NCI-H2171 (cell line): Measurements from ENCODE around the gene AUH.

Experiments used
- DNase-seq: peaks from one replicate; lab custom pipeline; 2025; lab: John Stamatoyannopoulos, UW

Gene AUH

DNA sequence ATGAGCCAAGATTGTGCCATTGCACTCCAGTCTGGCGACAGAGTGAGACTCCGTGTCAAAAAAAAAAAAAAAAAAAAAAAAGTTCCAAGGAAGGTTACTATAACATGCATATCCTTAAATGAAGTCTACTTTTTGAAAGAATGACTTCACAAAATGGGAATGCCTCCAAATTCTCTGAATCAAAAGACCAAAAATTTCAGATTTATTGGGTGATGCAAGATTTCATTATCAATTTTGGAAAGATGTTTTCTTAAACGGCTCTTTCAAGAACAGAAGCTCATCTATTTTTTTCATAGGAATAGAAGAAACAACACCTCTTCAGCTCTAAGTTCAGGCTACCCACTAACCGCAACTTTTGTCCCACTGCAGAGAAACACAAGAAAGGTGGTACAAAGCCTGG lies 69.9 kb downstream of the AUH start:
- DNase-seq: no peak

GRCh38 chr9:91289244-91289643 lies 72.5 kb downstream of the AUH start:
- no peak for DNase-seq

DNA sequence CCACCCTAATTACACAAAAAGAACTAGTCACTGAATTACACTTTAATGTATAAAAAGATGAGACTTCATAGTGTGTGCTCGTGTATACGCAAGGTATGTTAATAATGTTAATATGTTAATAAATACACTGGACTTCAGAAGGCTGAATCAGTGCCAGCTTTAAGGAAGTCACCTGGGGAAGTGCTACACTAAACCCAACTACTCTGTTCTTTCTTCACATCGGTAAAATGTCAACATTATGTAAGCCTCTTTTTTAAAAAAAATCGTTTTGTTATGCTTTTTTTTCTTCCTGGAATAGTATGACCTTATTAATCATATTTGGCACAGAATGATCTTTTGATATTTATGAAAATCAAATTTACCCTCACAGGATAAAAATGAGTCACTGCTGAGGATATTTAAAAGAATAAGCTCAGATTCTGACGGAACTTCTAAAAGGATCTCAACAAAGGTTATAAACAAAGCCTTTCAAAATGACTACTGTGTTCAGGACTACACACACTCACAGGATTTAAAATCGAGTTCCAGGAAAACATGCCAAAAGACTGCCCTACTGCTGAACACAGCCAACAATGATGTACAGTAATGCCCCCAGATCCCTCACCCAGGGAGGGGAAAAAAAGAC lies 75.9 kb downstream of the AUH start:
- DNase-seq: no peak

DNA sequence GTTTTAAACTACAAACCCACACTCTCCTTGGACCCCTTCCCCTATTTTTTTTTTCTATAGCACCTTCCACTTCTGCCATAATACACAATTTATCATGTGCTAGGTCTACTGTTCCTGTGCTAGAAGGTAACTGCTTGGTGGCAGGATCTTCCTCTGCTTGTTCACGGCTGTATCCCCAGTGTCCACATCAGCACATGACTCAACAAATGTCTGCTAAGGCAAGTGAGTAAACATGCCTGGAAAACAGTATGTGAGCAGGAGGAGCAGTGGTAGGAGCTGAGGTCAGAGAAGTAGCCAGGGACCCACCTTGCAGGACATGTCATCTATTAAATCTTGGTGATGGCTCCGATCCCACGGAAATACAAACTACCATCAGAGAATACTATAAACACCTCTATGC lies 79.4 kb downstream of the AUH start:
- DNase-seq: no peak

DNA sequence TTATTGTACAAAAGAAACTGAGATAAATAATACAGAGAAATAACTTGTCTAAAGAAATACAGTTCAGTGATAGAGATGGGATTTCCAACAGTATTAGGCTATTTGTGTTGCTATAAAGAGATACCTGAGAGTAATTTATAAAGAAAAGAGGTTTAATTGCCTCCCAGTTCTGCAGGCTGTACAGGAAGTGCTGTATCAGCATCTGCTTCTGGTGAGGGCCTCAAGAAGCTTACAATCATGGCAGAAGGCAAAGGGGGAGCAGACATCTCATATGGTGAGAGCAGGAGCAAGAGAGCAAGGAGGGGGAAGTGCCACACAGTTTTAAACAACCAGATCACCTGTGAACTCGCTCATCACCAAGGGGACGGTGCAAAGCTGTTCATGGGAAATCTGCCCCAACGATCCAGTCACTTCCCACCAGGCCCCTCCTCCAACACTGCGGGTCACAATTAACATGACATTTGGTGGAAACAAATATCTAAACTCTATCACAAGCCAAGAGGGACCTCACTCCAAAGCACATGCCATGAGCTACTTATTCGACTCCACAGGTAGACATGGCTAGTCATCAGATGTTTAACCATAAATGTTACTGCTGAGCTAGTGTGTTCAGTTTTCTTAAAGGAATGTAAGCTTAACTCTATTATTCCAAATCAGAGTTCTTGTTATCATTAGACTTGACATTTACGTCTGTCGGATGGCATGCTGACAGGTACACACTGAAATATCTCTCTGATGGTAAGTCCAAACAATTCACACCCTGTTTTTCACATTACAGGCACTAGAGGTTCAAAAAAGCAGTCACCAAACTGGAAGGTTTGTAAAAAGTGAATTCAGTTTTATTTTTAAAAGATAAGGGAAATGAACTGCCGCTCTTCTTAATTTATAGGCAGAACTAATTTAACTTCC lies 82.2 kb downstream of the AUH start:
- DNase-seq: no peak

- DNase-seq: no peak
Observed at GRCh38 chr9:91276513-91276912, 85.2 kb downstream of the AUH start.

- no peak for DNase-seq
Observed at GRCh38 chr9:91275655-91276054, 86.1 kb downstream of the AUH start.

DNA sequence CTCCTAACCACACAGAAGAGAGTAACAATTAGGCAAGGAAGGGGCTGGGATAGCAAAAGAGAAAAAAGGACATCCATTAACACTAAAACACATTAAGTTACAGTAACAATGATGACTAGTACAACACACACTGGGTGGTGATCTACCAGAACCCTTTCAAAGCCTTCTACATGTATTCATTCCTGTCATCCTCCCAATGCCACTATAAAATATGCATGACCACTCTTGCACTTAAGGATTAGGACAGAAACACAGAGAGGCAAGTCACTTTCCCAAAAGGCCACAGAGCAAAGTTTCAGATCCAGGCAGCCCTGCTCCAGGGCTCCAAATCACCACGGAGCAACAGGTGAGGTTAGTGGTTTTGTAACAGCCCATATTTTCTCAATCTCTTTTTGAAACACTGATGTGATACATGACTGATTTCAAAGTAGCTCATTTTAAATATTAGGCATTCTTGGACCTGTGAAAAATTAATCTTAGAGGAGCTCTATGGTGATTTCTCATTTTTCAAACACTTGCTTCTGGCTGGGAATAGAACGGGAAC lies 86.7 kb downstream of the AUH start:
- DNase-seq: no peak

DNA sequence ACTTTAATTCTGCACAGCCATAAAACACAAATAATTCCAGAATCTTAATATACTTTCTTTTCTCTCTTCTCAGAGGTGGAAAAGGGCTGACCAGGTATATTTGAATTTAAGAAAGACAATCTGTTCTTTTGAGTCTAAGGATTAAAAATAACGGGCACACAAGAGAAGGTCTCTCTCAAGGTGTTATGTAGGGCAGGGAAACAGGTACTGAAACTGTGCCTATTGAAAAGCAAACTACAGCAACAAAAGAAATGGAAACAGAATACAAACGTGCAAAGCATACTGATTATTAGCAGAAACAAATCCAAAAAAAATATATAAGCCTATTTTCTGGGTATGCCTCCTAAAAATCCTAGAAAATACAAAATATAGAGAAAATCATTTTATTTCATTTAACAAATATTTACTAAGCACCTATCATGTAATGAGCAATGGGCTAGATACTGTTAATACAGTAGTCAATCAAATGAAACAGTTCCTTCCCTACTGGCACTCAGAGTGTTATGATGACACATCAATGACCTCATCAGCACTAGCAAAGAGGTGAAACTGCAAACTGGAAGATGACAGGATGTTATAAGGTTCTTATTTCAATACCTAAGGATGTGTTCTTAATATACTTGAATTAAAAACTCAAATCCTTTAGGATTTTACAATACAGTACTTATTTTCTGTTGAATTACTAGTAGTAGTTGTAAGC lies 87.7 kb downstream of the AUH start:
- DNase-seq: no peak

DNA sequence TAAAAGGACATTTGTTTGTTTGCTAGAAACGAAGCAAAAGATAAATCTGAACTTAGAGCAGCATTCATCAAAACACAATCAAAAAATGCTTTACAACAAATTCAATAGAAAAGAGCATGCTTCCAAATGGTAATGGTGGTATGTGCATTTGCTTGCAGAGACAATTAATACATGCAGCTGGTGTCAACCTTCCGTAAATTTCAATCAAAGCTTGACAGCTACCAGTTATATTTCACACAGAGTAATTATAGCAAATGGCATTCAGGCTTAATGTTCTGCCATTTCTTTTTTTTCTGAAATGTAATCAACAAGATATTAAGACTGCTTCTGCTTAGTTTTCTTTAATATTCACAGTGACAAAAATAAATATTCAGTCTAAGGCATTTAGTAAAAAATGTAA lies 90.6 kb downstream of the AUH start:
- no peak for DNase-seq

DNA sequence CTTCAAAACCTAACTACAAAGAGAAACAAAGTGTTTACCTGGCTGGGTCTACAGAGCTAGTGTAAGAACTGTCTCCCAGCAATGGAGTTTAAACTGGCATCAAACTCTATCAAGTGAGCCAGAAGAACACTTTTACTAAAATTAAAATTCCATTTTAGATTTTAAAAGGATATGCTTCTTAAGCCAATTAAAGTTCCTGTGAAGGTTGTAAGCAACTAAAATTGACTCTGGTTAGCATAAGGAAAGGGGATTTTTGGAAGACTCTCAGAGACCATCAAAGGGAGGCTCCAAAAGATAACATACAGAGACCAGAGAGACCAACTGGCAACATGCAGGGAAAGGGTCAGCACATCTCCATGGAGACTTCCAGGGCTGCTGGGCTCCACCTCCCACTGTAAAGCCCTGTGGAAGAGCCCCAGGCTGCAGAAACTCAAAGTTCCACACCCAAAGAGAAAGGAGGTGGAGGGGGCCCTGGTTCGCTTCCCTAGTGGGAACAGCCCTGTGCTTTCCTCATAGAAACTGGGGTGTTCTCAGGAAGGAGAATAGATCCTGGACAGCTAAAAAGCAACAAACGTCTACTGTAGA lies 91.7 kb downstream of the AUH start:
- DNase-seq: no peak

GRCh38 chr9:91266448-91266847 lies 95.3 kb downstream of the AUH start:
- DNase-seq: no peak

DNA sequence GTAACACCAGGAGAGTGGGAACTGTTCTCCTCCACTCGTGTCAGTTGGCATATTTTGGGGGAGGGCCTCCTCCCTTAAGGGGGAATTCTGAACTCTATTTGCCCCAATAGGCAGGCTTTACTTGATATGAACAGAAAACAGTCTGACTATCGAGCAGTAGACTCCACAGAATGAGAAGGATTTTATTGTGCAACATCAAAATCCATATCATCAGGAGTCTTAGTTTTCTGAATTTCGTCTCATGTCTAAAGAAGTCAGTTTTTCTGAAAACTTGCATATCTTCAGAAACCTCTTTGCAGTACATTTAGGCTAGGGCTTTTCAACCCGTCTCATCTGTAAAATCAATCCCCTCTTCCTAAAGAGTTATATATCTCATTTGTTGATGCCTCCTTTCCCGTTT lies 96.2 kb downstream of the AUH start:
- DNase-seq: no peak

DNA sequence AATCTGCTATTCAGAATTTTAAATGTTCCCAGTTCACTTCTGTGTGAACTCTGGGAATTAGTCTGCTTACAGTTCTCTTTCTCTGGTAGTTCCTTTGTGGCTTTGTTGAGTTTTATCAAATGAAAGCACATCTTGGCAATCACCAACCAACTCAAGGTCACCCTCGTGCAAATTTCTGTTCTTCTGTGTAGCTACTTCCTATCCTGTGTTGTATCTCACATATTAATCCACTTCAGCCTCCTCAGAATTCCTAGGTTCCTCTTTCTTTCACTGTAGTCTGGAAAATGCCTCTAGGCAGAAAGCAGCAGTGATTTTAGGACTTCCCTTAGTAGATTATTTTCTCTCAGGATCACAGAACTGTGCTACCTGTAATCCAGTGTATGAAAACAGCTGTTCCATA lies 100.3 kb downstream of the AUH start:
- DNase-seq: no peak

DNA sequence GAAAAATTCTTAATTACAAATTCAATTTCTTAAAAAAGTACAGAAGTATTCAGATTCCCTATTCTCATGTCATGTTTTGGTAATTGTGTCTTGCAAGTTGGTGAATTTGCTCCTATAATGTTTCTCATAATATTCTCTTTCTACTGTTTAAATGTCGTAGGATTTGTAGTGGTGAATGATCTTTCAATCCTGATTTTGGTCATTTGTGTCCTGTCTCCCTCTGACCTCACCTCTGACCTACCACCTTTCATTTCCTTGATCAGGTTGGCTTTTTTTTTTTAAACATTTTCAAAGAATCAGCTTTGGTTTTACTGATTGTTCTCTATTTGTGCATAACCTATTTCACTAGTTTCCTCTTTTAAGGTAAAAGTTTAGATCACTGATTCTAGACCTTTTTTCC lies 102.6 kb downstream of the AUH start:
- DNase-seq: no peak

DNA sequence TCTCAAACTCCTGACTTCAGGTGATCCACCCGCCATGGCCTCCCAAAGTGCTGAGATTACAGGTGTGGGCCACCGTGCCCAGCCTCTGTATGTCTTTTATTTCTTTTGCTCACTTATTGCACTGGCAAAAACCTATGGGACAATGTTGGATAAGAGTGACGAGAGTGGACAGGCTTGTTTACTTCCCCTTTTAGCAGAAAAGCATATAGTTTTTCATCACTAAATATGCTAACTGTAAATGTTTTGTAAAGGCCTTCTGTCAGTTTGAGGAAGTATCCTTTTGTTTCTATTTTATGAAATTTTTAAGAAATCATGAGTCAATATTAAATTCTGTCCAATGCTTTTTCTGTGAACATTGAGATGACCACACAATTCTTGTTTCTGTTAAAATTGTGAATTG lies 103.3 kb downstream of the AUH start:
- DNase-seq: no peak

- DNase-seq: no peak
Observed at GRCh38 chr9:91256235-91256634, 105.5 kb downstream of the AUH start.

- DNase-seq: no peak
Observed at GRCh38 chr9:91255327-91255726, 106.4 kb downstream of the AUH start.

DNA sequence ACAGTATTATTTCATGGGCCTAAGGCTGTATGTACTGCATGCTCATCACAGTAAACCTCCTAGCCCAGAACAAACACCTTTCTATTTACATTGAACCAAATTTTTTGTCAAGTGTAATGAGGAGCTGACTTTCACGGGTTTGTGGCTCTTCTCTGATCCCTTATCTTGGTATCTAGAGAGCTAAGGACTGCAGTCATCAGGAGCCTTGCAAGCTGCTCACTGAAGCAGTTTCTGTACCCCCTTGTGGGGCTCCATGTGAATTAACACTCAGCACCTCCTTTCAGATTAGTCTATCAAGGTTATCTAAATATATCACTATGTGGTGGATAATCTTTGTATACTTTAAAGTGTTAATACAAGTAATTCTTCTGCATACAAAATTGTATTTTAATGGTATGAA lies 108.2 kb downstream of the AUH start:
- no peak for DNase-seq

- DNase-seq: no peak
Observed at GRCh38 chr9:91248707-91249106, 113.0 kb downstream of the AUH start.

DNA sequence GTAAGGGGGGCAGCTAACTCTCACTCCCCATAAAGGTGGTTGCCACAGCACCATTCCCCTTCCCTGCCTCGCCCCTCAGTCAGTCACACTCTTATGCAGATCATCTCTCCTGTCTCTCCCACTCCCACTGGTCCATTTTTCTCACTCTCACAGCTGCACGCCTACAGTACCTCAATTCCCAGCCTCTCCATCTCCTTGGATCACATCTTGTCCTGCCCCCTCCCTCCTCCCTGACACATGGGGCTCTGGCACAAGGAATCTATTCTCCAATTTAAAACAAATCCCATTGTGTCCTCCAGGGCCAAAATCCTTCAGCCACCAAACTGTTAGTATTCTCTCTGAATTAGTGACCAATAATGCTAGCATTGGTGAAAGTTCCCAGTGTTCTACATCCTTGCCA lies 114.4 kb downstream of the AUH start:
- DNase-seq: no peak

DNA sequence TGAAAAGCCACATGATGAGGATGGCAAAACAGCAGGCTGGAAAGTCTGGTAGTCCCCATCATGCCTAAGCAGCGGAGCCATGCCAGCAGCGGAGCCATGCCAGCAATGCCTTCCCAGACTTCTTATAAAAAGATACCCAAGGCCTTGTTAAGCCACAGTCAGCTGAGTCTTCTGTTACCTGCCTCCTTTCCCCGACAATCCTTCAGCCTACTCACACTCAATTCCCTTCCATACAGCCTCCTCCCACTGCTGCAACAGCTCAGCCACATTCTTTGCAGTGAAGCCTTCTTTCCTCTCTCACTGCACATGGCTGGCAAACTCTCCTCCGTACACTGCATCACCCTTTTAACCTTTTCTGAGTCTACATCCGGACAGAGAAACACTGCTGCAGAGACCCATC lies 114.9 kb downstream of the AUH start:
- no peak for DNase-seq
